Breast epithelium (tissue), 4 donors: ENCODE data around the gene CDYL. TPM values are rescaled to one million over a fixed set of nuclear protein-coding genes. Genes with fewer than 3 reads are reported as not detected.

Experiments used
- DNase-seq, 2 donors: peaks; one replicate each; pipeline ENCODE4 v3.0.0-alpha.2; 2019; ENCODE audit warnings: low spot score in 2 of 2
- H3K27ac ChIP-seq, 2 donors: fragments of 200-600 bp; sonication (generic) in 1 of 2; one replicate each; pipeline ENCODE4 v1.5.1; 2016 to 2019; ENCODE audit warnings: mild to moderate bottlenecking in 1 of 2
- H3K27me3 ChIP-seq, 2 donors: fragments of 200-600 bp; sonication (generic) in 1 of 2; one replicate each; pipeline versions ENCODE4 v1.5.1 to v1.6.0; 2017 to 2019; ENCODE audit warnings: control low read depth in 1 of 2, mild to moderate bottlenecking in 1 of 2
- H3K36me3 ChIP-seq: fragments of 200-600 bp; one replicate; pipeline ENCODE4 v1.5.1; 2019
- H3K4me1 ChIP-seq, 2 donors: fragments of 200-600 bp; sonication (generic); one replicate each; pipeline ENCODE4 v1.5.1; 2016 to 2019; ENCODE audit warnings: control low read depth in 1 of 2
- H3K4me3 ChIP-seq, 3 donors: fragments of 200-600 bp; sonication (generic); 1 replicate in 2 of 3; 2 replicates in 1 of 3; pipeline ENCODE4 v1.5.1; 2016 to 2019; ENCODE audit warnings: mild to moderate bottlenecking in 3 of 3, moderate library complexity in 2 of 3
- H3K9me3 ChIP-seq, 2 donors: fragments of 200-600 bp; sonication (generic) in 1 of 2; one replicate each; pipeline ENCODE4 v1.5.1; 2016 to 2019; ENCODE audit warnings: control low read depth in 1 of 2
- POLR2A ChIP-seq: fragments of 450-650 bp; IDR thresholded peaks from one replicate; pipeline ENCODE4 v1.6.1; 2016; ENCODE audit warnings: antibody characterized with exemption, mild to moderate bottlenecking, moderate library complexity
- POLR2AphosphoS5 ChIP-seq, 3 donors: sonication (generic); formaldehyde crosslinking; IDR thresholded peaks; one replicate each; pipeline ENCODE4 v1.6.1; 2017; ENCODE audit warnings: antibody characterized with exemption in 3 of 3
- intact Hi-C: fragments of 100-400 bp; cut with DNase I; formaldehyde crosslinking; loops from one replicate; pipeline ENCODE4 v1.15.1; 2023; ENCODE audit warnings: low total_unique reads
- total RNA-seq, 3 donors: library from RNA; depleted of rRNA; stranded (reverse); fragments of >200 nt; gene quantifications; one replicate each; pipeline ENCODE4 v1.1.0, GENCODE V29; 2016
- TF ChIP-seq, protein P1 (sequence below), 3 donors: fragments of 450-650 bp; IDR thresholded peaks; one replicate each; pipeline ENCODE4 v1.5.1; 2016 to 2017; ENCODE audit warnings: antibody characterized with exemption in 3 of 3, mild to moderate bottlenecking in 3 of 3, moderate library complexity in 3 of 3

CDYL gene
- total RNA-seq, 3 donors from 2014 or later: 32.9 to 58.0 (median 40.0) TPM

GRCh38 chr6:4902363-4902762 is 126.2 kb downstream of the CDYL start:
- H3K9me3 ChIP-seq: no peaks in the 10 kb centered on the region
- no peaks in the 10 kb centered on the region for H3K4me1 ChIP-seq
- H3K4me3 ChIP-seq: no peak overlapping the region
- no peak for TF ChIP-seq POLR2A
- TF ChIP-seq, protein P1, sequence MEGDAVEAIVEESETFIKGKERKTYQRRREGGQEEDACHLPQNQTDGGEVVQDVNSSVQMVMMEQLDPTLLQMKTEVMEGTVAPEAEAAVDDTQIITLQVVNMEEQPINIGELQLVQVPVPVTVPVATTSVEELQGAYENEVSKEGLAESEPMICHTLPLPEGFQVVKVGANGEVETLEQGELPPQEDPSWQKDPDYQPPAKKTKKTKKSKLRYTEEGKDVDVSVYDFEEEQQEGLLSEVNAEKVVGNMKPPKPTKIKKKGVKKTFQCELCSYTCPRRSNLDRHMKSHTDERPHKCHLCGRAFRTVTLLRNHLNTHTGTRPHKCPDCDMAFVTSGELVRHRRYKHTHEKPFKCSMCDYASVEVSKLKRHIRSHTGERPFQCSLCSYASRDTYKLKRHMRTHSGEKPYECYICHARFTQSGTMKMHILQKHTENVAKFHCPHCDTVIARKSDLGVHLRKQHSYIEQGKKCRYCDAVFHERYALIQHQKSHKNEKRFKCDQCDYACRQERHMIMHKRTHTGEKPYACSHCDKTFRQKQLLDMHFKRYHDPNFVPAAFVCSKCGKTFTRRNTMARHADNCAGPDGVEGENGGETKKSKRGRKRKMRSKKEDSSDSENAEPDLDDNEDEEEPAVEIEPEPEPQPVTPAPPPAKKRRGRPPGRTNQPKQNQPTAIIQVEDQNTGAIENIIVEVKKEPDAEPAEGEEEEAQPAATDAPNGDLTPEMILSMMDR (IDR thresholded peaks at IDR 0.05): no peak
- TF ChIP-seq POLR2AphosphoS5 (IDR thresholded peaks at IDR 0.05): no peak
- no peak overlapping the region for H3K27ac ChIP-seq
- H3K27me3 ChIP-seq: no peaks in the 10 kb centered on the region
- DNase-seq: no peak
- H3K36me3 ChIP-seq: no peaks in the 10 kb centered on the region
- intact Hi-C loops: no loop called here

GRCh38 chr6:4903121-4903520 is 126.9 kb downstream of the CDYL start:
- H3K9me3 ChIP-seq: no peaks in the 10 kb centered on the region
- H3K4me3 ChIP-seq: no peak overlapping the region
- DNase-seq: no peak
- no peak overlapping the region for H3K27ac ChIP-seq
- no peaks in the 10 kb centered on the region for H3K36me3 ChIP-seq
- TF ChIP-seq, protein P1 (IDR thresholded peaks at IDR 0.05): no peak
- TF ChIP-seq POLR2AphosphoS5 (IDR thresholded peaks at IDR 0.05) (no peak), POLR2A (no peak)
- H3K4me1 ChIP-seq: no peaks in the 10 kb centered on the region
- intact Hi-C loops: no loop called here
- no peaks in the 10 kb centered on the region for H3K27me3 ChIP-seq

GRCh38 chr6:4903751-4904370 is 127.7 kb downstream of the CDYL start:
- Histone ChIP-seq H3K27me3 (no peaks in the 10 kb centered on the region), H3K9me3 (no peaks in the 10 kb centered on the region), H3K36me3 (no peaks in the 10 kb centered on the region), H3K27ac (no peak overlapping the region), H3K4me3 (no peak overlapping the region), H3K4me1 (no peaks in the 10 kb centered on the region)
- intact Hi-C loops: no loop called here
- no peak for DNase-seq
- no peak for TF ChIP-seq POLR2A

DNA sequence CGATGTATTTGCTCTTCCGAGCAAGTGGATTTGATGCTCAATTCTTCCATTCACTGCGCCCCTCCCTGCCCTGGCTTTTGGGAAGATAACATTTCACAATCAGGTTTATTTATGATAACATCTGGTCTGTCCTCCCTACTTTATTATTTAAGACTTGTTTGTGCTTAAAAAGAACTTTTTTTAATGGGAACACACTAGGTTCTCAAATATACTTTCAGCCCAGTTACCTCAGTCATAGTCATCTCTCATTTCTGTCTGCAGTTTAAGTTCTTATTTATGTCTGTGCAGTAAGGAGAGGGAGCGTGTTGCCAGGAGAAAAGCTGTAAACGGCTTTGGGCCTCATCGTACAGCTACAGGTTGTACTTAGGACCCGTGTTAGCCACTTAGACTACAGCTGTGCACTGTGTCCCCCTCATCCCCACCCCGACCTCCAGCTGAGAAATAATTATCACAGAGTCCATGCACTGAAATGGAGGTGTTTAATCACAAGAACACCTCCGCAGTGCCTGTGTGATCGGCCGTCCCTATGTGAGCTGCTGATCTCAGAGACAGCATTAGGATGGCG is 128.3 kb downstream of the CDYL start:
- intact Hi-C loops: no loop called here
- Histone ChIP-seq H3K27ac (peak overlapping the region in 1 of 2 donors; percentile 8), H3K4me3 (no peak overlapping the region), H3K27me3 (no peaks in the 10 kb centered on the region), H3K4me1 (no peaks in the 10 kb centered on the region), H3K36me3 (no peaks in the 10 kb centered on the region), H3K9me3 (no peaks in the 10 kb centered on the region)
- no peak for TF ChIP-seq POLR2A
- no peak for TF ChIP-seq POLR2AphosphoS5 (IDR thresholded peaks at IDR 0.05)
- TF ChIP-seq, protein P1 (IDR thresholded peaks at IDR 0.05): no peak
- no peak for DNase-seq

GRCh38 chr6:4905826-4906225 is 129.6 kb downstream of the CDYL start:
- Histone ChIP-seq H3K27ac (no peak overlapping the region), H3K9me3 (no peaks in the 10 kb centered on the region), H3K4me1 (no peaks in the 10 kb centered on the region), H3K27me3 (no peaks in the 10 kb centered on the region), H3K4me3 (no peak overlapping the region), H3K36me3 (no peaks in the 10 kb centered on the region)
- TF ChIP-seq POLR2A (no peak), POLR2AphosphoS5 (IDR thresholded peaks at IDR 0.05) (no peak)
- TF ChIP-seq, protein P1 (IDR thresholded peaks at IDR 0.05): no peak
- intact Hi-C loops: no loop called here
- no peak for DNase-seq
